HFF-Myc (cell line): ENCODE measurements around the gene TTC28.

Experiments used
- DNase-seq: peaks from one replicate; pipeline ENCODE4 v3.0.0-alpha.2; 2011; ENCODE audit warnings: low read depth; ENCODE audit errors: extremely low read depth
- H3K4me3 ChIP-seq: replicated peaks from 2 replicates; pipeline ENCODE4 v1.5.1; 2011; ENCODE audit warnings: low read depth, mild to moderate bottlenecking, control low read depth, low read length
- CTCF ChIP-seq: IDR thresholded peaks from 2 replicates; pipeline ENCODE4 v1.5.1; 2012; ENCODE audit warnings: mild to moderate bottlenecking, low read depth, low read length, control low read depth; ENCODE audit errors: missing control alignments

TTC28 gene

GRCh38 chr22:28601915-28602314 lies 77.7 kb downstream of the TTC28 start:
- TF ChIP-seq CTCF: no peak
- H3K4me3 ChIP-seq: no peak overlapping the region
- no peak for DNase-seq

DNA sequence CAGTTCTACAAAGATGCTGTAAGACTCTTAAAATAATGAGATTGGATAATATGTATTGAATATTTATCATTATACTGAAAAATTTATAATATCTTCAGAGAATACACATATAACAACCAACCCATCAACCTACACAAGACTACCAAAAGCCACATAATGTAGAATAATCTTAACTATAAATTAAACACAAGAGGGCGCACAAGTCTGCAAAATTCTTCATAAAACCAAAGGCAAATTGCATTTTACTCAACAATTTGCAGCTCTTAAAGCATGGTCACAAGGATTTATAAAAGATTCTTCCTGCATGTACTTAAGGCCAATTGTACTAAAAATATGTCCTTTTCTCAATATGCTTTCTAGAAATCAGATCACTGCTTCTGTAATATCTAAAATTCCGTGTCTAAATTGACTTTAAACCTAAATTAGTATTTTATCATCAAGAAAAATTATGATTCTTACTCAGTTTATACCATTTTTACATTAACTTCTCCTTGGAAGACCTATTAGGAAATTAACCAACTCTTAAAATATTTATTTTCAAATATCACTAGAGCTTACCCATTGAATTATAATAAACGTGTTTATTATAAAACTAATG lies 79.0 kb downstream of the TTC28 start:
- DNase-seq: peak; percentile 36

GRCh38 chr22:28599693-28600092 lies 79.9 kb downstream of the TTC28 start:
- TF ChIP-seq CTCF: no peak
- H3K4me3 ChIP-seq: no peak overlapping the region
- no peak for DNase-seq

More for the DNA sequence above, 79.0 kb downstream of the TTC28 start:
- TF ChIP-seq CTCF: no peak
- no peak overlapping the region for H3K4me3 ChIP-seq

DNA sequence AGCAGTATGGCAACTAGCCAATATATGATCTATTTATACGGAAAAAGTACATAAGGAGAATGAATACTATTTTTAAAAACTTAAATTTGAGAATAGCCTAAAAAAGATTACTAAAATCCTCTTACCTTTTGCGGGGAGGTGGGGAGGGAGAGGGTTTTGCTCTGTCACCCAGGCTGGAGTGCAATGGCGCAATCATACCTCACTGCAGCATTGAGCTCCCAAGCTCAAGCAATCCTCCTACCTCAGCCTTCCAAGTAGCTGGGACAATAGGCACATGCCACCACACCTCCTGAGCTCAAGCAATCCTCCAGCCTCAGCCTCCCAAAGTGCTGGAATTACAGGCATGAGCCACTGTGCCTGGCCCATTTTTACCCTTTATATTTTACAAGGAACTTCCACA lies 82.0 kb downstream of the TTC28 start:
- no peak for DNase-seq
- no peak overlapping the region for H3K4me3 ChIP-seq
- no peak for TF ChIP-seq CTCF

GRCh38 chr22:28594797-28595462 lies 84.7 kb downstream of the TTC28 start:
- DNase-seq: peak; percentile 61
- H3K4me3 ChIP-seq: no peak overlapping the region
- peak; percentile 57 for TF ChIP-seq CTCF

DNA sequence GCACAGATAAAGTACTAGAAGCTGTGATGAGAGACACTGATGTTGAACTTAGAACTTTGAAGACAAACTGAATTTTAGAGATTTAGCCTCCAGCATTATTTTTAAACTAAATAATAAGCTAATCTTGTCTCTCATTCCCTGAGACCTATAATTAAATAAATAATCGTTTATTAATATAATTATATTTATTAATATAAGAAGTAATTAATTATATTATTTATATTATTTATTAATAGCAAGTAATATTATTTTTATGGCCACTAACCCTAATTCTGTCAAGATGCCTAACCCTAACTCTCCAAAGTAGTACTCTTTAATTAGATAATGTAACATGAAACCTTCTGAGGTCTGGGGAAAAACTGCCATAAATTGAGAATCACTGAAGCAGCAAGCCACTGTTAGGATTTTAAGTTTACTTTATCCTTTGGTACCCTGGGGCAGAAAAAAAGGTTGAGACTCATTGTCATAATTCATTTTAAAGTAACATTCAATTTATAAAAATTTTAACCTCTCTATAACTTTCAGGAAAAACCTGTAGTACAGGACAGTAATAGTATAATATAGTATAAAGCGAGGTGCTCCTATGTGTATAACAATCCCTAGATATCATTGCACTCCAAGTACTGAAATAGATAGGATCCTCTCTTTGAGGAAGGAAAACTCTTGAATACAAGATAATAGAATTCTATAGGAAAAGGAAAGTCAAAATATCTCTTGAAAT lies 85.4 kb downstream of the TTC28 start:
- no peak overlapping the region for H3K4me3 ChIP-seq
- DNase-seq: no peak
- no peak for TF ChIP-seq CTCF
